ENCODE measurements around the gene P2RY2. TPM values are rescaled to one million over a fixed set of nuclear protein-coding genes. Genes with fewer than 3 reads are reported as not detected.

Gene P2RY2
- total RNA-seq, 1 donor from 2014 or later: 19.8 TPM

- Histone ChIP-seq H3K27ac (replicated peaks) (peak overlapping the region; percentile 90), H3K27me3 (ENCODE audit: low read depth) (no peaks in the 10 kb centered on the region), H3K36me3 (no peaks in the 10 kb centered on the region), H3K4me3 (peak overlapping the region; percentile 76), H3K9me3 (replicated peaks) (no peaks in the 10 kb centered on the region), H3K4me1 (peaks cover 52% of the 10 kb centered on the region)
- intact Hi-C loops (cut with micrococcal nuclease): no loop called here
- no peak for DNase-seq
- TF ChIP-seq, protein P1, sequence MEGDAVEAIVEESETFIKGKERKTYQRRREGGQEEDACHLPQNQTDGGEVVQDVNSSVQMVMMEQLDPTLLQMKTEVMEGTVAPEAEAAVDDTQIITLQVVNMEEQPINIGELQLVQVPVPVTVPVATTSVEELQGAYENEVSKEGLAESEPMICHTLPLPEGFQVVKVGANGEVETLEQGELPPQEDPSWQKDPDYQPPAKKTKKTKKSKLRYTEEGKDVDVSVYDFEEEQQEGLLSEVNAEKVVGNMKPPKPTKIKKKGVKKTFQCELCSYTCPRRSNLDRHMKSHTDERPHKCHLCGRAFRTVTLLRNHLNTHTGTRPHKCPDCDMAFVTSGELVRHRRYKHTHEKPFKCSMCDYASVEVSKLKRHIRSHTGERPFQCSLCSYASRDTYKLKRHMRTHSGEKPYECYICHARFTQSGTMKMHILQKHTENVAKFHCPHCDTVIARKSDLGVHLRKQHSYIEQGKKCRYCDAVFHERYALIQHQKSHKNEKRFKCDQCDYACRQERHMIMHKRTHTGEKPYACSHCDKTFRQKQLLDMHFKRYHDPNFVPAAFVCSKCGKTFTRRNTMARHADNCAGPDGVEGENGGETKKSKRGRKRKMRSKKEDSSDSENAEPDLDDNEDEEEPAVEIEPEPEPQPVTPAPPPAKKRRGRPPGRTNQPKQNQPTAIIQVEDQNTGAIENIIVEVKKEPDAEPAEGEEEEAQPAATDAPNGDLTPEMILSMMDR (IDR thresholded peaks at IDR 0.05; ENCODE audit: borderline replicate concordance): no peak
Measured at GRCh38 chr11:73216465-73216864, 1.6 kb upstream of the P2RY2 start.

DNA sequence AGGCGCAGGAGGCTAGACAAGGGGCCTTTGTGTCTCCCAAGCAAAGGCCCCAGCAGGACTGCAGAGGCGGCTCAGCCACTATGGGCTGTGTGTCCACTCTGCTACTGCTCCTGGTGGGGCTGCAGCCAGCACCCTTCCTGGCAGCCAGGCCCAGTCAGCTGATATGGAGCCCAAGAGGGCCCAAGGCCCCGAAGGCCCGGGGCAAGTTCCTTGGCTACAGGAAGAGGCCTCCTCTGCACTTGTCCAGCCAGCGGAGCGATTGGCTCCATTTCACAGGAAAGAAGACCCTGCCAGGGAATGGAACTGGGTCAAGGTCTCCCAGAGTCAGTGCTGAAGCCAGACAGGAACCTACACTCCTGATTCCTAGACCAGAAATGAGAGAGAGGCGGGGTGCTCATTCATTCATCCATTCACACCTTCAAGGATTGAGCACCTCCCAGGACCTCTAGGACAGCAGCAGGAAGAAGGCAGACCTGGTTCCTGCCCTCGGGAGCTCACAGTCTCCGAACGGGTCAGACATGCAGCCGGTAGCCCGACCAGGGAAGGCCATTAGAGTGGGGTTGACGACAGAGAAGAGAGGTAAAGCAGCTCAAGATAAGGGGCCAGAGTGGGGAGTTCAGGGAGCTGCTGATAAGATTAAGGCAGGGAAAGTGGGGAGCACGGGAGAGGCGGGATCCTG lies 811 bp upstream of the P2RY2 start:
- intact Hi-C loops (cut with micrococcal nuclease): no loop called here
- H3K4me3 ChIP-seq: peak overlapping the region; percentile 76

GRCh38 chr11:73217810-73218105 lies 323 bp upstream of the P2RY2 start:
- TF ChIP-seq, protein P1 (IDR thresholded peaks at IDR 0.05; ENCODE audit: borderline replicate concordance): no peak
- intact Hi-C loops (cut with micrococcal nuclease): no loop called here
- peak overlapping the region; percentile 90 for H3K27ac ChIP-seq (replicated peaks)
- H3K4me1 ChIP-seq: peaks cover 52% of the 10 kb centered on the region
- H3K9me3 ChIP-seq (replicated peaks): no peaks in the 10 kb centered on the region
- DNase-seq: no peak
- no peaks in the 10 kb centered on the region for H3K27me3 ChIP-seq (ENCODE audit: low read depth)
- no peaks in the 10 kb centered on the region for H3K36me3 ChIP-seq
- peak overlapping the region; percentile 76 for H3K4me3 ChIP-seq

More for the DNA sequence above, 811 bp upstream of the P2RY2 start:
- DNase-seq: no peak
- Histone ChIP-seq H3K4me1 (peaks cover 52% of the 10 kb centered on the region), H3K27ac (replicated peaks) (peak overlapping the region; percentile 90), H3K36me3 (no peaks in the 10 kb centered on the region), H3K27me3 (ENCODE audit: low read depth) (no peaks in the 10 kb centered on the region), H3K9me3 (replicated peaks) (no peaks in the 10 kb centered on the region)
- TF ChIP-seq, protein P1 (IDR thresholded peaks at IDR 0.05; ENCODE audit: borderline replicate concordance): no peak

- no peak for DNase-seq
- Histone ChIP-seq H3K27ac (replicated peaks) (peak overlapping the region; percentile 90), H3K27me3 (ENCODE audit: low read depth) (no peaks in the 10 kb centered on the region), H3K36me3 (no peaks in the 10 kb centered on the region), H3K9me3 (replicated peaks) (no peaks in the 10 kb centered on the region), H3K4me3 (peak overlapping the region; percentile 76), H3K4me1 (peaks cover 50% of the 10 kb centered on the region)
- TF ChIP-seq, protein P1 (IDR thresholded peaks at IDR 0.05; ENCODE audit: borderline replicate concordance): no peak
- intact Hi-C loops (cut with micrococcal nuclease): no loop called here
Measured at GRCh38 chr11:73218830-73219215, 742 bp downstream of the P2RY2 start.

GRCh38 chr11:73219396-73220285 lies 1.6 kb downstream of the P2RY2 start:
- peak overlapping the region; percentile 76 for H3K4me3 ChIP-seq
- H3K27me3 ChIP-seq (ENCODE audit: low read depth): no peaks in the 10 kb centered on the region
- DNase-seq: no peak
- TF ChIP-seq, protein P1 (IDR thresholded peaks at IDR 0.05; ENCODE audit: borderline replicate concordance): no peak
- no peaks in the 10 kb centered on the region for H3K36me3 ChIP-seq
- no peak overlapping the region for H3K27ac ChIP-seq (replicated peaks)
- H3K9me3 ChIP-seq (replicated peaks): no peaks in the 10 kb centered on the region
- peaks cover 41% of the 10 kb centered on the region for H3K4me1 ChIP-seq
- intact Hi-C loops (cut with micrococcal nuclease): no loop called here

Data from left ventricle myocardium inferior (tissue), 1 donor.